ENCODE data around the gene TBC1D2B.
"Not testable (repeated sequence)": the region's sequence is repeated elsewhere in the genome, so short reads cannot be mapped to it uniquely, and the experiment has no call there.

TBC1D2B gene

DNA sequence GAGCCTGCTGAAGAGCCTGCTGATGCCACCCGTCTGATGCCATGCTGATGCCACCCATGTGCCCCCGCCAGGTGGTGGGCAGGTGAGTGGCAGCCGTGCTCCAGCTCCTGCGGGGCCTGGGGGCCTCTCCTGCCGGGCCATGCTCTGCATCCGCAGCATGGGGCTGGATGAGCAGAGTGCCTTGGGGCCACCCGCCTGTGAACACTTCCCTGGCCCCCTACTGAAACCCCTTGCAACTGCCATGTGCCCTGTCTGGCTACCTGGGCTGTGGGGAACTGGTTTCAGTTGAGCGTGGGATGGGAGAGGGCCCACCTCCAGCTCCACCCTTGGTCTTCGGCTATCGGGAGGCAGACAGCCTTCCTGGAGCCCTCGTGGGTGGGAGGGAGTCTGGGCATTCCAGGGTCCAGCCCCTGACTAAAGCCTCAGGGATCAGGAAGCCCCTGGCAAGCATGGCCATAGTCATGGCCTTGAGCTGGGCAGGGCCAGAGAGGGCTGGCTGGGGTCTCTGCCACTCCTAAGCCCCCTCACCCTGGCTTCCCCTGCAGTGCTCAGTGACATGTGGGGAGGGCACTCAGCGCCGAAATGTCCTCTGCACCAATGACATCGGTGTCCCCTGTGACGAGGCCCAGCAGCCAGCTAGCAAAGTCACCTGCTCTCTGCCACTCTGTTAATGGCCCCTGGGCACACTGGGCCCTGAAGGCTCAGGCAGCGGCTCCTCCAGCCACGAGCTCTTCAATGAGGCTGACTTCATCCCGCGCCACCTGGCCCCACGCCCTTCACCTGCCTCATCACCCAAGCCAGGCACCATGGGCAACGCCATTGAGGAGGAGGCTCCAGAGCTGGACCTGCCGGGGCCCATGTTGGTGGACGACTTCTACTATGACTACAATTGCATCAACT is 92.2 kb downstream of the TBC1D2B start:
- DNase-seq: no peak

DNA sequence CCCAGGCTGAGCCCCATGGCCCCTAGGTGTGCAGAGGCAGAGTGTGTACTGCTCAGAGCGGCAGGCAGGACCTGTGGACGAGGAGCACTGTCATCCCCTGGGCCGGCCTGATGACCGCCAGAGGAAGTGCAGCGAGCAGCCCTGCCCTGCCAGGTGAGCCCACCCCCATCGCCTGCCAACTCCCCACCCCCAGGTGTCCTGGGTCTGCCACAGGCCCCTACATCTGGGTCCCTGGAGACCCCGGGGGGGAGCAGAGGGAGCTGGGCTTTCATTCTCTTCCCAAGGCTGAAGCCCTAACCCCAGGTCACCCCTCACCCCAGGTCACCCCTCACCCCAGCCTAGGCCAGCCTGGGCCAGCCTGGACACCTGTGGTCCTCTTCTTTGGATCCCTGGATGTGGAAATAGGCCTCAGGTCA is 93.1 kb downstream of the TBC1D2B start:
- DNase-seq: no peak

- DNase-seq: no peak
These were observed 93.6 kb downstream of the TBC1D2B start for GRCh38 chr15:77983708-77984445.

DNA sequence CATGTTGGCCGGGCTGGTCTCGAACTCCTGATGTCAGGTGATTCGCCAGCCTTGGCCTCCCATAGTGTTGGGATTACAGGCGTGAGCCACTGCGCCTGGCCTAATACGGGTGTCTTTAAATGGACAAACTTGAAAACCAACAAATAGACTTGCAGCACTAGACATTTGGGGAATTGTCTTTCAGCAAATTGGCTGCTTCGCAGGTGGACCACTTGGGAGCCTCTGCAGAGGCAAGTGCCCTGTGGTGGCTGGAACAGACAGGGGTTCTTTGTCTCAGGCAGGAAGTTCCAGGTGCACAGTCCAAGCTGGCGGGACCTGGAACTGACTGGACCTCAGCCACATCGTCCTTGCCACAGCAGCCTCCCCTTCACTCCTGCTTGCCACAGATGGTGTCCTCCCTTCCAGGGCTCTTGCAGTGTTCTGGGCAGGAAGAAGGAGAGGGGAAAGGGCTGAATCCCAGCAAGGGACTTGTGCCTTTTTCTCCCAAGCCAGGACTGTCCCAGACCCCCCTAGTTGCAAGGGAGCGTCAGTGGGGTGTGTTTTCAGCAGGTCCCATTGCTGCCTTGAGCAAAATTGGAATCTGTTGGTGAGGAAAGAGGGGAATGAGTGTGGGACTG is 94.3 kb downstream of the TBC1D2B start:
- no peak for DNase-seq

DNA sequence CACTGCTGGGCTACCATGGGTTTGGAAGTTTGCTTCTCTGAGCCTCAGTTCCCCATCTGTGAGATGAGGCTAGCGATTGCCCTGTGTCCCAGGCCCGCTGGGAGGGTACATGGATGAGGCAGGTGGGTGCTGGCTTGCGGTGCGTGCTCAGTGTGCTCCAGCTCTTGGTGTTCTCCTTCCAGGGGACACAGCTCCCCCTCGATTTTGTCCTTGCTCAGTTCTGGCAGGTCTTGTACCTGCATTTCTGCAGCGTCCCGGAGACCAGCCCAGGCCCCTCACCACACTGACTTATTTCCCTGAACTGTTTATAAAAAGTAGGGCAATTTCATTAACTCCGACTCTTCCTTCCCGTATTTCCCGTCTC is 95.4 kb downstream of the TBC1D2B start:
- no peak for DNase-seq

GRCh38 chr15:77981281-77982126 is 96.0 kb downstream of the TBC1D2B start:
- DNase-seq: no peak

DNA sequence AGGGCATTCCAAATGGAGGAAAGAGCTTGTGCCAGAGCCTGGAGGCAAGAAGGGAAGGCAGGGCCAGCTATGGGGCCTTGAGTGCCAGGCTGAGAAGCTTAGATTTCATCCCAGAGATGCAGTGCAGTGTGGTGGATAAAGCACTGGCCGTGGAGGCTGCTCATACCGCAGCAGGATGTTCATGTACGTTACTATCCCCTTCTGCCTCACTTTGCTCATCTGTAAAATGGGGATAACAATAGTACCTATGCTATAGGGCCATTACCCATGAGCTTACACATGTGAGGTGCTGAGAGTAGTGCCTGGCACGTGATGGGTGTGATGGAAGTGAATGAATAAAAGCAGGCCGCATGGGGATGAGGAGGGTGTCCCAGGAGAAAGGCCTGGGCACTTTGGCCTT is 96.8 kb downstream of the TBC1D2B start:
- DNase-seq: not testable (repeated sequence)

DNA sequence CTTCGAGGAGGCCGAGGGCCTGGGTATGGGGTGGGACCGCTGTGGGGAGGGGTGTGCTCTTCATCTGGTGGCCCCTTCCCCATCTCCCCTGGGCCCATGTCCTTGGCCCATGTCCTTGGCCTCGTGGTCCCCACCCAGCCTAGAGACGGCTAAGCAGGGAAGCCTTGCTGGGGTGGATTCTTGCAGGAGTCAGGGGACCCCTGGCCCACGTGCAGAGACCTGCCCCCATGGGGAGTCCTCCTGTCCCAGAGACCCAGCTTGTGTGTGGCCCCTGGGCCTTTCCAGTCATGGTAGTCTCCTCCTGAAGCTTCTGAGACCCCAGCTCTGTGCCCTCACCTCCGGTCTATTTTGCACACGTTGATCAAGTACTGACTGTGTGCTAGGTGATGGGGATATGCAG is 97.4 kb downstream of the TBC1D2B start:
- DNase-seq: no peak

DNA sequence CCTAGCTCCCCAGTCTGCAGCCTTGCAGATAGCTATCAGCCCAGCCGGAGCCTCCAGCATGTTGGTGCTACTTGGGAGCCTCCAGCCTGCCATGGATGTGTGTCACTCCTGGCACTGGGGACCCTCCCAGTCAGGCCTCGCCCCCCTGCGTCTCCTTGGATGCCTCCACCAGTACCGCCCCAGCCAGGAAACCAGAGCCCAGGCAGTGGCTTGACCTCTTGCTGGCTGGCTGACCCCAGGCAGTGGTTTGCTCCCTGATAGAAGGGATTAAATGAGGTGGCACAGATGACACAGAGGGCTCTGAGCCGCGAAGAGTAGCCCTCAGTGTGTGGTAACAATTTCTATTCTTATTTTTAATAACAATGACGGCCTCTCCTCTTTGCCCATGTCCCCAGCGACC is 98.4 kb downstream of the TBC1D2B start:
- DNase-seq: not testable (repeated sequence)

DNA sequence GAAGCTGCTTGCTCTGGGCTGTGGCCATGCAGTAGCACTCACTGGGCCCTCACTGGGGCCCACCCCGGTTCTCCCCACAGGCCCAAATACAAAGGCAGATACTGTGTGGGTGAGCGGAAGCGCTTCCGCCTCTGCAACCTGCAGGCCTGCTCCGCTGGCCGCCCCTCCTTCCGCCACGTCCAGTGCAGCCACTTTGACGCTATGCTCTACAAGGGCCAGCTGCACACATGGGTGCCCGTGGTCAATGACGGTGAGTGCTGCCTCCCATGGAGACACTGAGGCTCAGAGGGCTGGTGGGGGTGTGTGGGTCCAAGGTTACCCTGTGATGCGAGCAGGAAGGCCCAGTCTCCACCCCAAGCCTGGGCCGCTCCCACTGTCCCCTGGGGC is 98.8 kb downstream of the TBC1D2B start:
- DNase-seq: not testable (repeated sequence)

DNA sequence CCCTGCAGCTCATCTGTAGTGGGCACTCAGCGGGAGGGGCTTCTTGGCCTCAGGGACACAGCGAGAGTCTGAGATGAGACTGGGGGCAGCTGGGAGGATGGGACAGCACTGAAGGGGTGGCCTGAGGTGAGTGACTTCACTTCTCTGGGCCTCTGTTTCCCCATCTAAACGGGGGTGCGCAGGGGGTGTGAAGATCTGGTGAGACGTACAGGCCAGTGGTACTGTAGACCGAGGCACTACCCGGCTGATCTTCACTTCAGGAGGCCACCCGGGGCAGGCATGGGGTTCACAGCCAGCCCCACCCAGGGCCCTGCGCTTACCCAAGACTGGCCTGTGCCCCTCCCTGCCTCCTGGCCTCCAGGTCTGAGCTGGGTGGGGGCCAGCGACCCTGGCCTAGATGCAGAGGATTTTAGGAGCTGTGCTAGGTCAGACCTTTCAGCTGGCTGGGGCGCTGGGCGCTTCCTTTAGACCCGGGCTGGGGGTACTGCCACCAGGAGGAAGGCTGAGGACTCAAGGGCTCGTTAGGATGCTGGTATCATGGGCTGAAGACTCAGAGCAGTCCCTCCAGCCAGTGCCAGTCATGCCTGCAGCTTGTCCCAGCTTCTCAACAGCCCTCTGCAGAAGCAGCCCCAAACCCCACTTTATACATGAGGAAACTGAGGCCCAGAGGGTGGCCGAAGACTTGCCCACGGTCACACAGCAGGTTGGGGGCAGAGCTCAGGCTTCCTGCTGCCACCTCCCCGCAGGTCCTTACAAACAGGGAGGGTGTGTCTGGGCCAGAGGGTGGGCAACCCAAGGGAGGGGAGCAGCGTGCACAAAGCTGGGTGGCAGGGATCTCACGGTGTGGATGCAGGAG is 99.4 kb downstream of the TBC1D2B start:
- not testable (repeated sequence) for DNase-seq

- not testable (repeated sequence) for DNase-seq
These were observed 100.6 kb downstream of the TBC1D2B start for GRCh38 chr15:77976760-77977525.

- DNase-seq: not testable (repeated sequence)
These were observed 101.4 kb downstream of the TBC1D2B start for GRCh38 chr15:77976095-77976450.

DNA sequence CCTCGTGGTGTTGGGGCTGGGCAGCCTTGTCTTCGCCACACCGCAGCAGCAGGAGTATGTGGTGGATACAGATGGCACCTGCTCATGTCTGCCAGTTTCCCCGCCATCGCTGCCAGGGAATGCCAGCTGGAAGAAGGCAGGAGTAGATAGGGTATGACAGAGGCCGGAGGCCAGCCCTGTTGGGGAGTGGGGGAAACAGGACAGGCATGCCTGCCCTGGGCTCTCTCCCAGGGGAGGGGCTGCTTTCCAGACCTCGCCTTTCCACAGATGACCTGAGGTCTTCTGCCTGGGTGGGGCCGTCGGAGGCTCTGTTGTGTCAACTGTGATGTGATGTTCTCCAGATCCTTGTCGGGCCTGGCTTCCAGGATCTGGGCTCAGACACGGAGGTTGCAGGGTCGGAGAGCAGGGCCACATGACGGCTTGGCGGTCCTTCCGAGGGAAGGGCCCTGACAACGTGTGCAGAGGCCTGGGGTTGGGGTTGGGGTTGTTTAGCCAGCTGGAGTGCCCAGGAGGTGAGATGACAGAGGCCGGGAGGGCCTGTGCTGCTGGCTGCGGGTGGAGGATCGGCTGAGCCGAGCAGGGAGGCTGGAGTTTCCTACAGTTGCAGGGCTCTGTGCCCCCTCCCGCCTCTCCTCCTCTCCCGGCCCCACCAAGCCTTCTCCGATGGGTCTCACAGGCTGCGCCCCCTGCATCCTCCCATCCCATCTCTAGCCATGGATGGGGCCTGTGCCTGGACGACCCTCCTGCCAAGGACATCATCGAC is 102.0 kb downstream of the TBC1D2B start:
- DNase-seq: no peak

- no peak for DNase-seq
These were observed 102.8 kb downstream of the TBC1D2B start for GRCh38 chr15:77974416-77975331.

DNA sequence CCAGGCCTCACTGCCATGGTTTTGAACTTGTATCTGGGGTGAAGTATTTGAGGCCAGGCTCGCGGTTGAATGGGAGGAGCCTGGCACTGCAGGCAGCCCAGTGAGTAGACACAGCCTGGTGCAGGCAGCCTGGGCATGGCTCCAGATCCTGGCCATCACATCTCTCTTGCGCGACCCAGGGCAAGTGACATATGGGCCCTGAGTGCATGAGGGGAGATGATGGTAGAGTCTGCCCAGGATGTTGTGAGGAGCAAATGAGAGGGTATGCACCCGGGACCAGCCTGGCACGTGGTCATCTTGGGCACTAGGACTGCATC is 103.5 kb downstream of the TBC1D2B start:
- no peak for DNase-seq

GRCh38 chr15:77973273-77974097 is 104.0 kb downstream of the TBC1D2B start:
- DNase-seq: not testable (repeated sequence)

DNA sequence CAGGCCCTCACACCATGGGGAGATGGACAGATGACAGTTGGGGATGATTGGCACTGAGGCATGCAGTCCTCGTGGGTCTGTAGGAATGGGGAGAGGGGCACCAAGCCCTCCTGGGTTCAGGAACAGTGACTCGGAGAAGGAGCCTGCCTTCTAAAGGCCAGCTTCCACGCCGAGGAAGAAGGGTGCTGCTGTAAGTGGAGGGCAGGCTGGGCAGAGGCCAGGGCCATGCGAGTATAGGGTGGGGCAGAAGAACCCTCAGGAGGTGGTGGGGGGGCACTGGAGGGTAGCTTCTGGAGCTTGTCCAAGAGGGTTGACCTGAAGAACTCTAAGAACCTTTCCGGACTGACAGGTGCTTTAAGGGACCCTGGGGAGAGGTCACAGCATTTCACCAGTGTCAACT is 104.8 kb downstream of the TBC1D2B start:
- DNase-seq: not testable (repeated sequence)
